NCI-H1092 (cell line): Measurements from ENCODE around the gene TSPAN15.
"Not testable (repeated sequence)": the region's sequence is repeated elsewhere in the genome, so short reads cannot be mapped to it uniquely, and the experiment has no call there.

Source experiments
- DNase-seq: peaks from one replicate; lab custom pipeline; 2025; lab: John Stamatoyannopoulos, UW

TSPAN15 gene

GRCh38 chr10:69503001-69503895, 52.0 kb downstream of the TSPAN15 start:
- no peak for DNase-seq

GRCh38 chr10:69503896-69504265, 52.6 kb downstream of the TSPAN15 start:
- DNase-seq, result no peak

- DNase-seq, result no peak
These were observed 53.4 kb downstream of the TSPAN15 start for GRCh38 chr10:69504576-69505250.

- no peak for DNase-seq
These were observed 54.5 kb downstream of the TSPAN15 start for GRCh38 chr10:69505636-69506318.

GRCh38 chr10:69506487-69506833, 55.2 kb downstream of the TSPAN15 start:
- DNase-seq, result no peak

GRCh38 chr10:69506834-69507713, 55.8 kb downstream of the TSPAN15 start:
- DNase-seq, result no peak

GRCh38 chr10:69508738-69509340, 57.6 kb downstream of the TSPAN15 start:
- DNase-seq, result no peak

- DNase-seq, result no peak
These were observed 61.6 kb downstream of the TSPAN15 start for GRCh38 chr10:69512901-69513300.

GRCh38 chr10:69513617-69514016, 62.4 kb downstream of the TSPAN15 start:
- DNase-seq, result no peak

- no peak for DNase-seq
These were observed 64.5 kb downstream of the TSPAN15 start for GRCh38 chr10:69515699-69516259.

GRCh38 chr10:69516316-69516715, 65.1 kb downstream of the TSPAN15 start:
- DNase-seq, result peak; percentile 22

GRCh38 chr10:69516796-69517195, 65.5 kb downstream of the TSPAN15 start:
- no peak for DNase-seq

GRCh38 chr10:69517271-69517848, 66.1 kb downstream of the TSPAN15 start:
- no peak for DNase-seq

GRCh38 chr10:69527961-69528360, 76.7 kb downstream of the TSPAN15 start:
- no peak for DNase-seq

GRCh38 chr10:69533658-69534057, 82.4 kb downstream of the TSPAN15 start:
- DNase-seq, result no peak

GRCh38 chr10:69536521-69536920, 85.3 kb downstream of the TSPAN15 start:
- not testable (repeated sequence) for DNase-seq

GRCh38 chr10:69537449-69537848, 86.2 kb downstream of the TSPAN15 start:
- DNase-seq, result no peak

GRCh38 chr10:69538461-69538860, 87.2 kb downstream of the TSPAN15 start:
- DNase-seq, result no peak

- no peak for DNase-seq
These were observed 90.2 kb downstream of the TSPAN15 start for GRCh38 chr10:69541463-69541862.

- no peak for DNase-seq
These were observed 98.7 kb downstream of the TSPAN15 start for GRCh38 chr10:69549959-69550358.

- DNase-seq, result no peak
These were observed 101.0 kb downstream of the TSPAN15 start for GRCh38 chr10:69552268-69552667.
